Measurements from ENCODE around the gene CPM. TPM values are rescaled to one million over a fixed set of nuclear protein-coding genes. Genes with fewer than 3 reads are reported as not detected.

CPM gene
- total RNA-seq, 4 donors from 2014 or later = 54.0 to 117 (median 75.2) TPM

- no peak for DNase-seq (ENCODE audit: low spot score in 2 of 2)
- WGBS, 2 donors = 81 to 86% methylated on average over 8 of the region's 8 CpGs
- Histone ChIP-seq H3K9me3 (no peaks in the 10 kb centered on the region), H3K4me1 (peaks cover 0 to 1% (median 0%) of the 10 kb centered on the region in 4 donors), H3K4me3 (no peak overlapping the region), H3K27me3 (no peaks in the 10 kb centered on the region), H3K27ac (no peak overlapping the region), H3K36me3 (no peaks in the 10 kb centered on the region)
- TF ChIP-seq EP300 (IDR thresholded peaks at IDR 0.05) (no peak), POLR2A (IDR thresholded peaks at IDR 0.05) (no peak), CTCF (IDR thresholded peaks at IDR 0.05) (no peak)
These were observed 38.4 kb upstream of the CPM start for GRCh38 chr12:68971404-68971803.

DNA sequence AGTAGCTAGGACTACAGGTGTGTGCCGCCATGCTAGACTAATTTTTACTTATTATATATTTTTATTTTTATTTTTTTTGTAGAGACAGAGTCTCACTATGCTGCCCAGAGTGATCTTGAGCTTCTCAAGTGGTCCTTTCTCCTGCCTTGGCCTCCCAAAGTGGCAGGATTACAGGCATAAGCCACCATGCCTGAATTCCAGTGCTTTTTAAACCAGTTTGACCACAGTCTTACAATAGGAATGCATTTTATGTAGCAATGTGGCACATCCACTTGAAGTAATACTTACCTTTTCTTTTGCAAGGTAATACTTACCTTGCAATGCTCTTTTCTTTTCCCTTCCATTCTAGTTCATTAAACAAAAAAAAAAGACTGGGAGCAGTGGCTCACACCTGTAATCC is 38.0 kb upstream of the CPM start:
- H3K27me3 ChIP-seq = no peaks in the 10 kb centered on the region
- H3K9me3 ChIP-seq = no peaks in the 10 kb centered on the region
- H3K36me3 ChIP-seq = no peaks in the 10 kb centered on the region
- 92 to 97% methylated on average over 1 of the region's 1 CpG for WGBS, 2 donors
- no peak overlapping the region for H3K4me3 ChIP-seq
- no peak overlapping the region for H3K27ac ChIP-seq
- no peak for DNase-seq (ENCODE audit: low spot score in 2 of 2)
- TF ChIP-seq EP300 (IDR thresholded peaks at IDR 0.05) = no peak
- TF ChIP-seq POLR2A (IDR thresholded peaks at IDR 0.05) = no peak
- TF ChIP-seq CTCF (IDR thresholded peaks at IDR 0.05) = no peak
- no peaks in the 10 kb centered on the region for H3K4me1 ChIP-seq

DNA sequence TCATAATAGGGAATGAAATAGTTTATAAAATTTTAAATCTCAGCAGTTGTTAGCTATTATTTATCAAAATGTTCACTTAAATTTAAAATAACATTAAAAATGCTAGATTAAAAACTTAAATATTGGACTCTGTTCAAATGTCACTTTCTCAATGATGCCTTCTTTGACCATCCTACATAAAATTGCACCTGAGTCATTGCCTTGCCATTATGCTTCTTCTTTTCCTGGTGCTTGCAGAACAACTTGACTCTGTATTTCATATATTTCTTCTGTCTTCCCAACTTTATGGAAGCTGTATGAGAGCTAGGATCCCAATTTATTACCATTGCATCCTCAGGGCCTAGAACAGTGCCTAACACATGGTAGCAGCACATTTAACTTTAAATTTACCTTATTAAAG is 37.3 kb upstream of the CPM start:
- Histone ChIP-seq H3K27me3 (no peaks in the 10 kb centered on the region), H3K4me1 (no peaks in the 10 kb centered on the region), H3K36me3 (no peaks in the 10 kb centered on the region), H3K9me3 (no peaks in the 10 kb centered on the region), H3K4me3 (no peak overlapping the region), H3K27ac (no peak overlapping the region)
- TF ChIP-seq CTCF (IDR thresholded peaks at IDR 0.05) (no peak), EP300 (IDR thresholded peaks at IDR 0.05) (no peak), POLR2A (IDR thresholded peaks at IDR 0.05) (no peak)
- DNase-seq (ENCODE audit: low spot score in 2 of 2) = no peak

DNA sequence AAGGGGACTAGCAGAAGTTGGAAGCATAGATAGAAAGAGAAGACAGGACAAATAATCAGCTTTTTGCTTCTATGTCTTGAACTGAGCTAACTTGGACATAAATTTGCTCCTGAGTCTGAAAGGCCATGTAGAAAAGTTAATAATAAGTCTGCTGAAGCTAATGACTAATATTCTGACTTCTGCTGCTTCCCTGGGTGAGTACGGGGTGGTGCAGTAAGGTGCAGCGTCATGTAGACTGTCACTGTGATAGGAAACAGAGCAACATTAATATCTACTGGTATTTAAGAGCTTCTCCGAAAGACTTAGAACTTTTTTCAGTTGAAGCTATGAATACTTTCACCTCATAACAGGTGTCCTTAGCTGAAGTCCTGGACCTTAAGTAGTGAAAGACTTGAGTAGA is 34.1 kb upstream of the CPM start:
- H3K4me3 ChIP-seq = no peak overlapping the region
- H3K27me3 ChIP-seq = no peaks in the 10 kb centered on the region
- no peaks in the 10 kb centered on the region for H3K9me3 ChIP-seq
- no peak overlapping the region for H3K27ac ChIP-seq
- TF ChIP-seq CTCF (IDR thresholded peaks at IDR 0.05) = no peak
- no peak for TF ChIP-seq EP300 (IDR thresholded peaks at IDR 0.05)
- no peak for TF ChIP-seq POLR2A (IDR thresholded peaks at IDR 0.05)
- no peak for DNase-seq (ENCODE audit: low spot score in 2 of 2)
- 89 to 93% methylated on average over 3 of the region's 3 CpGs for WGBS, 2 donors
- H3K4me1 ChIP-seq = no peaks in the 10 kb centered on the region
- H3K36me3 ChIP-seq = no peaks in the 10 kb centered on the region

GRCh38 chr12:68963856-68964745 is 31.1 kb upstream of the CPM start:
- Histone ChIP-seq H3K4me1 (peaks cover 0 to 6% (median 3%) of the 10 kb centered on the region in 4 donors), H3K27ac (no peak overlapping the region), H3K9me3 (no peaks in the 10 kb centered on the region), H3K4me3 (no peak overlapping the region), H3K36me3 (no peaks in the 10 kb centered on the region), H3K27me3 (no peaks in the 10 kb centered on the region)
- no peak for DNase-seq (ENCODE audit: low spot score in 2 of 2)
- TF ChIP-seq POLR2A (IDR thresholded peaks at IDR 0.05) (no peak), EP300 (IDR thresholded peaks at IDR 0.05) (no peak), CTCF (IDR thresholded peaks at IDR 0.05) (no peak)
- WGBS, 2 donors = 93 to 95% methylated on average over 7 of the region's 7 CpGs
